LNCAP (cell line): Measurements from ENCODE around the gene RAD9A.

ENCODE experiments used
- CTCF ChIP-seq: fragments of 450-650 bp; IDR thresholded peaks from 2 replicates; pipeline ENCODE4 v1.5.1; 2017; ENCODE audit warnings: mild to moderate bottlenecking

The RAD9A gene

GRCh38 chr11:67409261-67409666 lies 17.5 kb downstream of the RAD9A start:
- no peak for TF ChIP-seq CTCF

- TF ChIP-seq CTCF, result no peak
These were observed 18.1 kb downstream of the RAD9A start for GRCh38 chr11:67409781-67410368.

- TF ChIP-seq CTCF, result no peak
These were observed 18.6 kb downstream of the RAD9A start for GRCh38 chr11:67410369-67410831.

- no peak for TF ChIP-seq CTCF
These were observed 19.4 kb downstream of the RAD9A start for GRCh38 chr11:67410984-67411784.

GRCh38 chr11:67411785-67412152 lies 20.0 kb downstream of the RAD9A start:
- TF ChIP-seq CTCF, result no peak

- no peak for TF ChIP-seq CTCF
These were observed 20.9 kb downstream of the RAD9A start for GRCh38 chr11:67412495-67413179.

GRCh38 chr11:67413266-67413849 lies 21.6 kb downstream of the RAD9A start:
- no peak for TF ChIP-seq CTCF
